Body of pancreas (tissue), 4 donors: ENCODE results near the gene FBXO46. TPM values are rescaled to one million over a fixed set of nuclear protein-coding genes. Genes with fewer than 3 reads are reported as not detected.

Experiments
- ATAC-seq: fragments of 150-250 bp; one replicate; pipeline ENCODE4 v1.9.1; 2016
- DNase-seq, 4 donors: peaks; one replicate each; pipeline ENCODE4 v3.0.0-alpha.2; 2019
- H3K27ac ChIP-seq, 4 donors: fragments of 200-600 bp; sonication (generic); 1 replicate in 3 of 4; 2 replicates in 1 of 4; pipeline versions ENCODE4 v1.5.1 to v1.6.1; 2016 to 2019; ENCODE audit warnings: mild to moderate bottlenecking in 1 of 4, mixed read lengths in 1 of 4, moderate library complexity in 1 of 4
- H3K27me3 ChIP-seq, 2 donors: fragments of 200-600 bp; sonication (generic); one replicate each; pipeline ENCODE4 v1.6.0; 2016; ENCODE audit warnings: mild to moderate bottlenecking in 1 of 2
- H3K36me3 ChIP-seq, 2 donors: fragments of 200-600 bp; sonication (generic); replicated peaks in 1 of 2; 2 replicates each; pipeline ENCODE4 v1.5.1; 2016; ENCODE audit warnings: low read depth in 2 of 2; ENCODE audit not compliant: insufficient read depth in 1 of 2
- H3K4me1 ChIP-seq: fragments of 200-600 bp; sonication (generic); one replicate; pipeline ENCODE4 v1.6.0; 2016
- H3K4me3 ChIP-seq, 2 donors: fragments of 200-600 bp; sonication (generic); 1 replicate in 1 of 2; 2 replicates in 1 of 2; pipeline ENCODE4 v1.5.1; 2016 to 2019
- H3K9me3 ChIP-seq, 3 donors: fragments of 200-600 bp; sonication (generic); 1 replicate in 2 of 3; 2 replicates in 1 of 3; pipeline ENCODE4 v1.5.1; 2016
- POLR2A ChIP-seq, 3 donors: fragments of 450-650 bp; IDR thresholded peaks; one replicate each; pipeline ENCODE4 v1.6.1; 2016; ENCODE audit warnings: antibody characterized with exemption in 3 of 3, mild to moderate bottlenecking in 2 of 3
- WGBS, 2 donors: methylation state at CpG; one replicate each; pipeline ENCODE4 v1.1.5; 2017; 5-methylcytosine and 5-hydroxymethylcytosine counted together
- intact Hi-C: fragments of 100-400 bp; cut with DNase I; formaldehyde crosslinking; loops from one replicate; pipeline ENCODE4 v1.15.1; 2023
- total RNA-seq, 2 donors: library from RNA; depleted of rRNA; stranded (reverse); fragments of >200 nt; gene quantifications; one replicate each; pipeline ENCODE4 v1.1.0, GENCODE V29; 2016
- TF ChIP-seq, protein P1 (sequence below), 7 experiments: fragments of 450-650 bp in 4 of 7; fragments of 200-600 bp in 3 of 7; sonication (generic) in 3 of 7; IDR thresholded peaks; one replicate each; pipeline ENCODE4 v1.5.1; 2016 to 2019; ENCODE audit warnings: antibody characterized with exemption in 7 of 7

The FBXO46 gene
- total RNA-seq, 2 donors from 2014 or later = 7.8 to 11.9 TPM

DNA sequence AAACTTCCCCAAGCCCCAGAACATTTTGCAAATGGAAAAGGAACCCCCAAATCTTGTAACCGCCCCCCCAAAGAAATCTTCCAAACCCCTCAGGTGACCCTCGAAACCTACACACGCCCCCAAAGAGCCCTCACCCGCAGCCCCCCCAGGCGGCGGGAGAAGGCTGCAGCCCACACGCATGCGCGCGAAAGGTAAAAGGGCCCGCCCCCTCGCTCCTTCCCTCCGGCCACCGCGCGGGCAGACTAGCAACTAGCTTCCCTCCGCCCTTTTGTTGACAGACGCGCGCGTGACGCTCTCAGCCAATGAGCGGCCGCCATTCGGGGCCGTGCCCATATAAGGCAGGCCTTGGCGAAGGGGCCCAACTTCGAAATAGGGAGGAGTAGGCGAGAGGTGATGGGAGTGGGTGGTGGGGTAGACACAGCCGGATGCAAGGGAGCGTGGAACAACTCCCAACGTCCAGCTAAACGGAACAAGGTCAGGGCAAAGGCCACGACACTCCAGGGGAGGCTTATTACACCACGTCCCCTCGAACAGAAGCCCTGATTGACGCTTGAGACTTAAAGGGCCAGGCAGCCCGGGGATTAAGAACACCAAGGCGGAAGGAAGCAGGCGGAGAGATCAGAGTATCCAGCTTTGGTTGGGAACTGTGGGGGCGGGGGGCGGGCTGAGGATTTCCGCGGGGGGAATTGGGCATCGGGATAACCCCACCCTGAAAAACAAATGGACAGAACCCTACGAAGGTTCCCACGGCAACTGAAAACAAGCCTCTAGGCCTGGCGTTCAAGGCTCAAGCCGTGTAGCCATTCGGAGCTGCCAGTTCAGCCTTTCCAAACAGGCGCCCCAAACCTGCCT lies 13.3 kb downstream of the FBXO46 start:
- peak overlapping the region; percentile 7 to 30 for H3K4me3 ChIP-seq
- H3K9me3 ChIP-seq = no peaks in the 10 kb centered on the region
- 0 to 1% methylated on average over 19 to 51 of the region's 51 CpGs for WGBS, 2 donors
- peaks cover 0 to under 1% of the 10 kb centered on the region in 2 donors for H3K36me3 ChIP-seq
- DNase-seq (peak; percentile 98 to 99 (median 99)), ATAC-seq (peak; percentile 96)
- peak overlapping the region; percentile 90 to 92 (median 92) for H3K27ac ChIP-seq
- H3K4me1 ChIP-seq = peaks cover 31% of the 10 kb centered on the region
- intact Hi-C loops = no loop called here
- H3K27me3 ChIP-seq = no peaks in the 10 kb centered on the region
- TF ChIP-seq, protein P1, sequence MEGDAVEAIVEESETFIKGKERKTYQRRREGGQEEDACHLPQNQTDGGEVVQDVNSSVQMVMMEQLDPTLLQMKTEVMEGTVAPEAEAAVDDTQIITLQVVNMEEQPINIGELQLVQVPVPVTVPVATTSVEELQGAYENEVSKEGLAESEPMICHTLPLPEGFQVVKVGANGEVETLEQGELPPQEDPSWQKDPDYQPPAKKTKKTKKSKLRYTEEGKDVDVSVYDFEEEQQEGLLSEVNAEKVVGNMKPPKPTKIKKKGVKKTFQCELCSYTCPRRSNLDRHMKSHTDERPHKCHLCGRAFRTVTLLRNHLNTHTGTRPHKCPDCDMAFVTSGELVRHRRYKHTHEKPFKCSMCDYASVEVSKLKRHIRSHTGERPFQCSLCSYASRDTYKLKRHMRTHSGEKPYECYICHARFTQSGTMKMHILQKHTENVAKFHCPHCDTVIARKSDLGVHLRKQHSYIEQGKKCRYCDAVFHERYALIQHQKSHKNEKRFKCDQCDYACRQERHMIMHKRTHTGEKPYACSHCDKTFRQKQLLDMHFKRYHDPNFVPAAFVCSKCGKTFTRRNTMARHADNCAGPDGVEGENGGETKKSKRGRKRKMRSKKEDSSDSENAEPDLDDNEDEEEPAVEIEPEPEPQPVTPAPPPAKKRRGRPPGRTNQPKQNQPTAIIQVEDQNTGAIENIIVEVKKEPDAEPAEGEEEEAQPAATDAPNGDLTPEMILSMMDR (IDR thresholded peaks at IDR 0.05) = peak in 4 of 7 experiments; percentile 27 to 43 (median 34)
- TF ChIP-seq POLR2A (IDR thresholded peaks at IDR 0.05) = peak; percentile 13 to 60 (median 41)

DNA sequence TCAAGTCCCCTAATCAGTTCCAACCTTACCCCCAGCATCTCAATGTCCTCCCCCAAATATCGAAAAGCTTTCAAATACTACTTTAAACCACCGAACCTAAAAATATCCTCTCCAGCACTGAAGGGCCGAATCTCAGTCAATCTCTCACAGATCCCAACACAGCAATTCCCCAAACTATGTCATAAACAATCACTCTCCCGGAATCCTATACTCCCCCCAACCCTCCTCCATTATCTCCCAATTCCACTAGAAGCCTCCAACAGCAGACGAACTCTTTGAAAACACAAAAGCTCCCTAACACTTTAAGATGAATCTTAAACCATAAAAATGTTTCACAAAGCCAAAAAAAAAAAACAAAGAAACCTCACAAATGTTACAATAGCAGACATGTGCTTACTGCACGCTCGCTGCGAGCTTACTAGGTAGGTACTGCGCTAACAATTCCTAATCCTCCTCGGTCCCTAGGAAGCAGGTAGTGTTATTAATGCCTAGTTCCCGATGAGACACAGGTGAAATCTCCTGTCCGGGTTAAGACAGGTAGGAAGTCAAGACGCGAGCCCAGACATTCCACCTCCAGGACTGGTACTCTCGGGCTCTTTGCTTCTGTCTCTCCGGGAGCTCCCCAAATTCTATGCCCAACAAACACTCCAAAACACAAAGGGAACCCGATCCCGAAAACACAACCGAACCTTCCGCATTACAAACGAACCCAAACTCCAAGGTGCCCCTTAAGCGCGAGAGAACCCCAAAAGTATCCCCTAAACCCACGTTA lies 14.2 kb downstream of the FBXO46 start:
- intact Hi-C loops = no loop called here
- WGBS, 2 donors = 2% methylated on average over 24 of the region's 24 CpGs
- peaks cover 4 to 5% of the 10 kb centered on the region in 2 donors for H3K36me3 ChIP-seq
- TF ChIP-seq, protein P1 (IDR thresholded peaks at IDR 0.05) = no peak
- no peak for TF ChIP-seq POLR2A (IDR thresholded peaks at IDR 0.05)
- peaks cover 31% of the 10 kb centered on the region for H3K4me1 ChIP-seq
- peak; percentile 37 to 60 (median 43) for DNase-seq
- H3K27ac ChIP-seq = peak overlapping the region; percentile 77 to 92 (median 91)
- H3K9me3 ChIP-seq = no peaks in the 10 kb centered on the region
- ATAC-seq = no peak
- H3K4me3 ChIP-seq = peak overlapping the region; percentile 7 to 30
- no peaks in the 10 kb centered on the region for H3K27me3 ChIP-seq

DNA sequence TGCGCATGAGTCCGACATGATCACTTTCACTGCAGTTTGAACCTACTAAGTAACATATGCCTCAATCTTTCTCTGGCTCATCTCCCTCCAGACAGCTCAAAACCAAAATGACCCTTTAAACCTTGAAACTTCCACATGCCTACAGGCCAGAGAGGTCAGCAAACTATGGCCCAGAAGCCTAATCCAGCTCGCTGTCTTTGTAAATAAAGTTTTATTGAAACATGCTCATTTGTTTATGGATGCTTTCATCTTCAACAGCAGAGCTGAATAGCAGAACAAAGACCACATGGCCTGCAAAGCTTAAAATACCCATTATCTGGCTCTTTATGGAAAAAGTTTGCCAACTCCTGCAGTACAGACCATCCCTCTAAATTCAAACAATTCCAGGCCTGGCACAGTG lies 15.6 kb downstream of the FBXO46 start:
- no peak for ATAC-seq
- no peak overlapping the region for H3K4me3 ChIP-seq
- no peaks in the 10 kb centered on the region for H3K9me3 ChIP-seq
- no peaks in the 10 kb centered on the region for H3K27me3 ChIP-seq
- intact Hi-C loops = no loop called here
- DNase-seq = no peak
- H3K27ac ChIP-seq = no peak overlapping the region
- WGBS, 2 donors = 89 to 93% methylated on average over 3 of the region's 3 CpGs
- no peak for TF ChIP-seq POLR2A (IDR thresholded peaks at IDR 0.05)
- TF ChIP-seq, protein P1 (IDR thresholded peaks at IDR 0.05) = no peak
- H3K36me3 ChIP-seq = peaks cover 4 to 5% of the 10 kb centered on the region in 2 donors
- peaks cover 21% of the 10 kb centered on the region for H3K4me1 ChIP-seq

DNA sequence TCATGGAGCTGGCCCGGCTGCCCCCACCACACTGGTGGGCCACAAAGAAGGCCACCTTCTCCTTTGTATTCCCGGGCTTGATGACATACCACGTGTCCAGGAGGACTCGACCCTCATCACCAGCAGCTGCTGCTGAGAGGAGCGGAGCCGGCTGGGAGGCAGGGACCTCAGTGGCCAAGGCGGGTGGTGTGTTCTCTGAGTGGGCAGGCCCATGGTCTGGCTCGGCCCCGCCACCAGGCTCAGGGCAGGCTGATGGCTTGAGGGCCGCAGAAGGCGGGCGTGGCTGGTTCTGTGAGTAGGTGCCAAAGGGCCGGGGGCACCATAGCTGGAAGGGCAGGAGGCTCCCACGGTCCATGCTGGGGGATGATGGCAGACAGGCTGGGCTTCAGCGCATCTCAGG lies 17.6 kb downstream of the FBXO46 start:
- DNase-seq = no peak

More for the DNA sequence above, 17.6 kb downstream of the FBXO46 start:
- Histone ChIP-seq H3K27ac (no peak overlapping the region), H3K4me1 (peaks cover 14% of the 10 kb centered on the region), H3K9me3 (no peaks in the 10 kb centered on the region), H3K4me3 (no peak overlapping the region), H3K27me3 (no peaks in the 10 kb centered on the region), H3K36me3 (peaks cover 4 to 5% of the 10 kb centered on the region in 2 donors)
- TF ChIP-seq, protein P1 (IDR thresholded peaks at IDR 0.05) = no peak
- no peak for TF ChIP-seq POLR2A (IDR thresholded peaks at IDR 0.05)
- ATAC-seq = no peak
- 94 to 100% methylated on average over 3 to 13 of the region's 15 CpGs for WGBS, 2 donors
- intact Hi-C loops = no loop called here
